Endodermal cell (in vitro differentiated cells): ENCODE measurements around the gene FMOD. TPM values are rescaled to one million over a fixed set of nuclear protein-coding genes. Genes with fewer than 3 reads are reported as not detected.
"Not testable (repeated sequence)": the region's sequence is repeated elsewhere in the genome, so short reads cannot be mapped to it uniquely, and the experiment has no call there.

Experiments used
- DNase-seq: peaks from one replicate; pipeline ENCODE4 v3.0.0-alpha.2; 2017
- H3K27ac ChIP-seq: 2 replicates; pipeline ENCODE4 v1.5.1; 2013; ENCODE audit warnings: mild to moderate bottlenecking, low read depth, low read length, moderate library complexity
- H3K27me3 ChIP-seq: 2 replicates; pipeline ENCODE4 v1.6.1; 2013; ENCODE audit warnings: mild to moderate bottlenecking, low read length, moderate library complexity; ENCODE audit not compliant: insufficient read depth, control insufficient read depth, poor library complexity, severe bottlenecking
- H3K36me3 ChIP-seq: 2 replicates; pipeline ENCODE4 v1.7.0; 2013; ENCODE audit warnings: mild to moderate bottlenecking, low read length, moderate library complexity; ENCODE audit not compliant: control insufficient read depth, insufficient read depth
- H3K4me1 ChIP-seq: one replicate; pipeline ENCODE4 v1.7.0; 2013; ENCODE audit warnings: low read length; ENCODE audit not compliant: control insufficient read depth, insufficient read depth
- H3K4me3 ChIP-seq: 2 replicates; pipeline ENCODE4 v1.5.1; 2013; ENCODE audit warnings: mild to moderate bottlenecking, low read length, moderate library complexity
- H3K9ac ChIP-seq: 2 replicates; pipeline ENCODE4 v1.6.1; 2013; ENCODE audit warnings: mild to moderate bottlenecking, low read length, moderate library complexity; ENCODE audit not compliant: poor library complexity, severe bottlenecking; ENCODE audit errors: extremely low read depth
- H3K9me3 ChIP-seq: 2 replicates; pipeline ENCODE4 v1.6.1; 2013; ENCODE audit warnings: mild to moderate bottlenecking, low read length, moderate library complexity; ENCODE audit not compliant: control insufficient read depth
- H3K27ac Mint-ChIP-seq: 2 replicates; pipeline ENCODE4 v1.8.0; 2020; ENCODE audit warnings: mixed read lengths
- H3K27me3 Mint-ChIP-seq: 2 replicates; pipeline ENCODE4 v1.8.0; 2021; ENCODE audit warnings: mild to moderate bottlenecking, mixed read lengths; ENCODE audit not compliant: insufficient read depth
- H3K36me3 Mint-ChIP-seq: 2 replicates; pipeline ENCODE4 v1.8.0; 2020; ENCODE audit warnings: low read depth, mixed read lengths
- H3K4me1 Mint-ChIP-seq: 2 replicates; pipeline ENCODE4 v1.8.0; 2020; ENCODE audit warnings: mixed read lengths
- H3K4me3 Mint-ChIP-seq: 2 replicates; pipeline ENCODE4 v1.8.0; 2020; ENCODE audit warnings: mild to moderate bottlenecking, moderate library complexity, mixed read lengths
- H3K9me3 Mint-ChIP-seq: 2 replicates; pipeline ENCODE4 v1.8.0; 2020; ENCODE audit warnings: mild to moderate bottlenecking, mixed read lengths
- WGBS, 2 experiments: methylation state at CpG; one replicate each; pipeline versions ENCODE4 v1.1.5 to v1.1.7; 2013; ENCODE audit warnings: missing lambda C conversion rate in 2 of 2, mixed read lengths in 1 of 2; ENCODE audit not compliant: insufficient coverage in 1 of 2, insufficient read length in 1 of 2; 5-methylcytosine and 5-hydroxymethylcytosine counted together
- total RNA-seq, 2 donors: library from RNA; stranded (reverse); fragmentation: NEBNext Ultra II Directional in 1 of 2; extraction: Animal tissue kit (Norgen Biotek cat#: 25700) in 1 of 2; gene quantifications; 2 replicates in 1 of 2; 3 replicates in 1 of 2; pipeline ENCODE4 v1.2.1, GENCODE V29; 2021
- TF ChIP-seq, protein P1 (sequence below): fragments of 200-600 bp; sonication (generic); conservative IDR thresholded peaks from 2 replicates; pipeline ENCODE4 v1.5.0; 2021; ENCODE audit warnings: antibody characterized with exemption, mild to moderate bottlenecking

The FMOD gene
- total RNA-seq, 2 donors from 2014 or later = 2.9 to 4.8 TPM

GRCh38 chr1:203316626-203317093, 34.3 kb downstream of the FMOD start:
- H3K36me3 Mint-ChIP-seq = peaks cover 5% of the 10 kb centered on the region
- TF ChIP-seq, protein P1, sequence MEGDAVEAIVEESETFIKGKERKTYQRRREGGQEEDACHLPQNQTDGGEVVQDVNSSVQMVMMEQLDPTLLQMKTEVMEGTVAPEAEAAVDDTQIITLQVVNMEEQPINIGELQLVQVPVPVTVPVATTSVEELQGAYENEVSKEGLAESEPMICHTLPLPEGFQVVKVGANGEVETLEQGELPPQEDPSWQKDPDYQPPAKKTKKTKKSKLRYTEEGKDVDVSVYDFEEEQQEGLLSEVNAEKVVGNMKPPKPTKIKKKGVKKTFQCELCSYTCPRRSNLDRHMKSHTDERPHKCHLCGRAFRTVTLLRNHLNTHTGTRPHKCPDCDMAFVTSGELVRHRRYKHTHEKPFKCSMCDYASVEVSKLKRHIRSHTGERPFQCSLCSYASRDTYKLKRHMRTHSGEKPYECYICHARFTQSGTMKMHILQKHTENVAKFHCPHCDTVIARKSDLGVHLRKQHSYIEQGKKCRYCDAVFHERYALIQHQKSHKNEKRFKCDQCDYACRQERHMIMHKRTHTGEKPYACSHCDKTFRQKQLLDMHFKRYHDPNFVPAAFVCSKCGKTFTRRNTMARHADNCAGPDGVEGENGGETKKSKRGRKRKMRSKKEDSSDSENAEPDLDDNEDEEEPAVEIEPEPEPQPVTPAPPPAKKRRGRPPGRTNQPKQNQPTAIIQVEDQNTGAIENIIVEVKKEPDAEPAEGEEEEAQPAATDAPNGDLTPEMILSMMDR = no peak

GRCh38 chr1:203314025-203314759, 36.7 kb downstream of the FMOD start:
- not testable (repeated sequence) for H3K9me3 ChIP-seq, H3K27ac Mint-ChIP-seq, H3K27me3 ChIP-seq, H3K9me3 Mint-ChIP-seq, H3K4me3 ChIP-seq, H3K4me3 Mint-ChIP-seq, H3K9ac ChIP-seq, DNase-seq, H3K27ac ChIP-seq
- WGBS, 2 experiments = 89% methylated on average over 3 of the region's 4 CpGs; no CpG with 5 or more reads in 1 of the 2 experiments
- H3K27me3 Mint-ChIP-seq = peaks cover 56% of the 10 kb centered on the region
- peaks cover 12% of the 10 kb centered on the region for H3K36me3 Mint-ChIP-seq
- H3K4me1 ChIP-seq = peaks cover 11% of the 10 kb centered on the region
- H3K36me3 ChIP-seq = peaks cover 12% of the 10 kb centered on the region
- H3K4me1 Mint-ChIP-seq = peaks cover 44% of the 10 kb centered on the region

More at GRCh38 chr1:203316626-203317093, 34.3 kb downstream of the FMOD start:
- Mint-ChIP-seq H3K4me3 (no peak overlapping the region), H3K4me1 (peaks cover 41% of the 10 kb centered on the region), H3K27me3 (peaks cover 47% of the 10 kb centered on the region), H3K9me3 (no peaks in the 10 kb centered on the region), H3K27ac (no peak overlapping the region)
- H3K27ac ChIP-seq = no peak overlapping the region
- no peak for DNase-seq
- WGBS, 2 experiments = 49 to 67% methylated on average over 2 to 4 of the region's 4 CpGs
- H3K4me3 ChIP-seq = no peak overlapping the region
- H3K9me3 ChIP-seq = no peaks in the 10 kb centered on the region
- no peaks in the 10 kb centered on the region for H3K27me3 ChIP-seq
- H3K9ac ChIP-seq = no peak overlapping the region
- H3K4me1 ChIP-seq = peaks cover 16% of the 10 kb centered on the region
- no peaks in the 10 kb centered on the region for H3K36me3 ChIP-seq

GRCh38 chr1:203311368-203312301, 39.3 kb downstream of the FMOD start:
- 85 to 86% methylated on average over 3 of the region's 3 CpGs for WGBS, 2 experiments
- H3K36me3 Mint-ChIP-seq = peaks cover 28% of the 10 kb centered on the region
- peaks cover 50% of the 10 kb centered on the region for H3K4me1 Mint-ChIP-seq

More at GRCh38 chr1:203311368-203312301, 39.3 kb downstream of the FMOD start:
- peaks cover 54% of the 10 kb centered on the region for H3K27me3 Mint-ChIP-seq
- Histone ChIP-seq H3K4me1 (peaks cover 12% of the 10 kb centered on the region), H3K27me3 (no peaks in the 10 kb centered on the region), H3K27ac (no peak overlapping the region), H3K4me3 (no peak overlapping the region), H3K36me3 (peaks cover 17% of the 10 kb centered on the region), H3K9ac (no peak overlapping the region), H3K9me3 (no peaks in the 10 kb centered on the region)
- TF ChIP-seq, protein P1 = no peak
- H3K9me3 Mint-ChIP-seq = no peaks in the 10 kb centered on the region
- DNase-seq = no peak
- H3K4me3 Mint-ChIP-seq = no peak overlapping the region
- H3K27ac Mint-ChIP-seq = no peak overlapping the region
